Neural cell (in vitro differentiated cells): ENCODE data around the gene AKT1. TPM values are rescaled to one million over a fixed set of nuclear protein-coding genes. Genes with fewer than 3 reads are reported as not detected.

Experiments used
- H2AFZ ChIP-seq: fragments of 200-600, 300-800 bp; sonication (generic), shearing (Covaris generic); 2 replicates; pipeline ENCODE4 v1.6.0; 2014; ENCODE audit warnings: low read depth, mild to moderate bottlenecking, antibody characterized with exemption, low read length, moderate library complexity
- H3F3A ChIP-seq: fragments of 200-600 bp; shearing (Covaris generic); 2 replicates; pipeline ENCODE4 v1.6.1; 2016; ENCODE audit warnings: mild to moderate bottlenecking, moderate library complexity, mixed read lengths, antibody characterized with exemption, low read length; ENCODE audit not compliant: insufficient read depth, poor library complexity, severe bottlenecking
- H3K27ac ChIP-seq: fragments of 200-600, 300-800 bp; sonication (generic), shearing (Covaris generic); 2 replicates; pipeline ENCODE4 v1.5.1; 2014; ENCODE audit warnings: mild to moderate bottlenecking, low read length, moderate library complexity
- H3K27me3 ChIP-seq: fragments of 300-800, 200-600 bp; sonication (generic), shearing (Covaris generic); 2 replicates; pipeline ENCODE4 v1.6.0; 2014; ENCODE audit warnings: mild to moderate bottlenecking, low read depth, low read length, moderate library complexity; ENCODE audit not compliant: insufficient read depth
- H3K36me3 ChIP-seq: fragments of 300-800, 200-600 bp; sonication (generic), shearing (Covaris generic); 2 replicates; pipeline ENCODE4 v1.5.1; 2014; ENCODE audit warnings: mild to moderate bottlenecking, antibody characterized with exemption, low read length, moderate library complexity; ENCODE audit not compliant: insufficient read depth
- H3K4me2 ChIP-seq: fragments of 300-800, 200-600 bp; sonication (generic), shearing (Covaris generic); 2 replicates; pipeline ENCODE4 v1.6.0; 2014; ENCODE audit warnings: mild to moderate bottlenecking, low read length
- H3K4me3 ChIP-seq: fragments of 300-800, 200-600 bp; sonication (generic), shearing (Covaris generic); 2 replicates; pipeline ENCODE4 v1.5.1; 2014; ENCODE audit warnings: mild to moderate bottlenecking, low read length, moderate library complexity
- H3K79me2 ChIP-seq: fragments of 200-600 bp; shearing (Covaris generic); replicated peaks from 2 replicates; pipeline ENCODE4 v1.6.0; 2014; ENCODE audit warnings: mild to moderate bottlenecking, low read length, moderate library complexity; ENCODE audit not compliant: insufficient read depth
- H3K9ac ChIP-seq: fragments of 300-800, 200-600 bp; sonication (generic), shearing (Covaris generic); 2 replicates; pipeline ENCODE4 v1.6.1; 2016; ENCODE audit warnings: mild to moderate bottlenecking, low read length, mixed read lengths
- H3K9me2 ChIP-seq: fragments of 200-600 bp; shearing (Covaris generic); 2 replicates; pipeline ENCODE4 v1.6.1; 2016; ENCODE audit warnings: mild to moderate bottlenecking, low read length, mixed read lengths; ENCODE audit not compliant: insufficient read depth
- H3K9me3 ChIP-seq: fragments of 200-600, 300-800 bp; sonication (generic), shearing (Covaris generic); 2 replicates; pipeline ENCODE4 v1.6.1; 2016; ENCODE audit warnings: mild to moderate bottlenecking, mixed run types, low read length, moderate library complexity, mixed read lengths
- H4K20me1 ChIP-seq: fragments of 200-600 bp; shearing (Covaris generic); 2 replicates; pipeline ENCODE4 v1.6.1; 2016; ENCODE audit warnings: mild to moderate bottlenecking, mixed run types; ENCODE audit not compliant: insufficient read depth
- CTCF ChIP-seq: fragments of 450-650 bp; IDR thresholded peaks from 2 replicates; pipeline ENCODE4 v1.5.1; 2014; ENCODE audit warnings: antibody characterized with exemption, mild to moderate bottlenecking, moderate library complexity; ENCODE audit not compliant: poor library complexity, severe bottlenecking
- EP300 ChIP-seq: fragments of 450-650 bp; conservative IDR thresholded peaks from 2 replicates; pipeline ENCODE4 v1.6.1; 2014; ENCODE audit warnings: antibody characterized with exemption, mild to moderate bottlenecking, moderate library complexity; ENCODE audit not compliant: poor library complexity, severe bottlenecking
- EZH2 ChIP-seq: fragments of 200-600, 300-800 bp; shearing (Covaris generic), sonication (generic); IDR thresholded peaks from 2 replicates; pipeline ENCODE4 v1.6.1; 2014; ENCODE audit warnings: antibody characterized with exemption, low read length, borderline replicate concordance, mild to moderate bottlenecking; ENCODE audit not compliant: insufficient read depth, poor library complexity, severe bottlenecking
- MXI1 ChIP-seq: fragments of 450-650 bp; conservative IDR thresholded peaks from 2 replicates; pipeline ENCODE4 v1.6.1; 2014; ENCODE audit warnings: antibody characterized with exemption, mild to moderate bottlenecking; ENCODE audit not compliant: poor library complexity, severe bottlenecking
- POLR2AphosphoS5 ChIP-seq: IDR thresholded peaks from 2 replicates; pipeline ENCODE4 v1.6.1; 2012
- RAD21 ChIP-seq: fragments of 450-650 bp; conservative IDR thresholded peaks from 2 replicates; pipeline ENCODE4 v1.6.1; 2014; ENCODE audit warnings: antibody characterized with exemption, mild to moderate bottlenecking, moderate library complexity
- SMC3 ChIP-seq: fragments of 450-650 bp; conservative IDR thresholded peaks from 2 replicates; pipeline ENCODE4 v1.6.1; 2014; ENCODE audit warnings: antibody characterized with exemption, mild to moderate bottlenecking, moderate library complexity; ENCODE audit not compliant: poor library complexity
- TAF1 ChIP-seq: IDR thresholded peaks from 2 replicates; pipeline ENCODE4 v1.6.1; 2012; ENCODE audit warnings: low read depth
- polyA plus RNA-seq: library from polyadenylated mRNA; depleted of rRNA; stranded (reverse); fragments of >200 nt; gene quantifications from 2 replicates; pipeline ENCODE4 v1.2.3, GENCODE V29; 2014
- TF ChIP-seq, protein P1 (sequence below): IDR thresholded peaks from 2 replicates; pipeline ENCODE4 v1.6.1; 2012; ENCODE audit warnings: borderline replicate concordance

AKT1 gene
- polyA plus RNA-seq, 1 donor from 2014 or later, result 159 TPM

DNA sequence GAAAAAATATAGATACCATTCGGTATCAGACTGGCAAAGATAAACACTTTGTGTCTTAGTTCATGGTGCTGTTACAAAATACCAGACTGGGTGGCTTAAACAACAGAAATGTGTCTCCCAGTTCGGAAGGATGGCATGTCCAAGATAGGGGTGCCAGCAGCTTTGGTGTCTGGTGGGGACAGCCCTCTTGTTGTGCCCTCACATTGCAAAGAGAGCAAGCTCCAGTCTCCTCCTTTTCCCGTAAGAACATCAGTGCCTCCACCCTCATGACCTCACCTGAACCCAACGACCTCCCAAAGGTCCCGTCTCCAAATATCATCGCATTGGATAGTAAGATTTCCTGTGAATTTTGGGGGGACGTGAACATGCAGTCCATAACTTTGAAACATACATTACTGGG, 17.7 kb upstream of the AKT1 start:
- Histone ChIP-seq H4K20me1 (no peaks in the 10 kb centered on the region), H2AFZ (no peak overlapping the region), H3K9me2 (no peaks in the 10 kb centered on the region), H3K27me3 (no peaks in the 10 kb centered on the region), H3K9me3 (no peaks in the 10 kb centered on the region), H3K27ac (no peak overlapping the region), H3K9ac (no peak overlapping the region), H3K79me2 (no peaks in the 10 kb centered on the region), H3K36me3 (no peaks in the 10 kb centered on the region), H3K4me3 (no peak overlapping the region), H3K4me2 (no peak overlapping the region), H3F3A (no peaks in the 10 kb centered on the region)
- TF ChIP-seq EZH2, result no peak
- TF ChIP-seq SMC3, result no peak
- TF ChIP-seq EP300, result no peak
- no peak for TF ChIP-seq TAF1
- TF ChIP-seq RAD21, result no peak
- no peak for TF ChIP-seq POLR2AphosphoS5
- TF ChIP-seq, protein P1, sequence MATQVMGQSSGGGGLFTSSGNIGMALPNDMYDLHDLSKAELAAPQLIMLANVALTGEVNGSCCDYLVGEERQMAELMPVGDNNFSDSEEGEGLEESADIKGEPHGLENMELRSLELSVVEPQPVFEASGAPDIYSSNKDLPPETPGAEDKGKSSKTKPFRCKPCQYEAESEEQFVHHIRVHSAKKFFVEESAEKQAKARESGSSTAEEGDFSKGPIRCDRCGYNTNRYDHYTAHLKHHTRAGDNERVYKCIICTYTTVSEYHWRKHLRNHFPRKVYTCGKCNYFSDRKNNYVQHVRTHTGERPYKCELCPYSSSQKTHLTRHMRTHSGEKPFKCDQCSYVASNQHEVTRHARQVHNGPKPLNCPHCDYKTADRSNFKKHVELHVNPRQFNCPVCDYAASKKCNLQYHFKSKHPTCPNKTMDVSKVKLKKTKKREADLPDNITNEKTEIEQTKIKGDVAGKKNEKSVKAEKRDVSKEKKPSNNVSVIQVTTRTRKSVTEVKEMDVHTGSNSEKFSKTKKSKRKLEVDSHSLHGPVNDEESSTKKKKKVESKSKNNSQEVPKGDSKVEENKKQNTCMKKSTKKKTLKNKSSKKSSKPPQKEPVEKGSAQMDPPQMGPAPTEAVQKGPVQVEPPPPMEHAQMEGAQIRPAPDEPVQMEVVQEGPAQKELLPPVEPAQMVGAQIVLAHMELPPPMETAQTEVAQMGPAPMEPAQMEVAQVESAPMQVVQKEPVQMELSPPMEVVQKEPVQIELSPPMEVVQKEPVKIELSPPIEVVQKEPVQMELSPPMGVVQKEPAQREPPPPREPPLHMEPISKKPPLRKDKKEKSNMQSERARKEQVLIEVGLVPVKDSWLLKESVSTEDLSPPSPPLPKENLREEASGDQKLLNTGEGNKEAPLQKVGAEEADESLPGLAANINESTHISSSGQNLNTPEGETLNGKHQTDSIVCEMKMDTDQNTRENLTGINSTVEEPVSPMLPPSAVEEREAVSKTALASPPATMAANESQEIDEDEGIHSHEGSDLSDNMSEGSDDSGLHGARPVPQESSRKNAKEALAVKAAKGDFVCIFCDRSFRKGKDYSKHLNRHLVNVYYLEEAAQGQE, result no peak
- no peak for TF ChIP-seq CTCF
- TF ChIP-seq MXI1, result no peak

DNA sequence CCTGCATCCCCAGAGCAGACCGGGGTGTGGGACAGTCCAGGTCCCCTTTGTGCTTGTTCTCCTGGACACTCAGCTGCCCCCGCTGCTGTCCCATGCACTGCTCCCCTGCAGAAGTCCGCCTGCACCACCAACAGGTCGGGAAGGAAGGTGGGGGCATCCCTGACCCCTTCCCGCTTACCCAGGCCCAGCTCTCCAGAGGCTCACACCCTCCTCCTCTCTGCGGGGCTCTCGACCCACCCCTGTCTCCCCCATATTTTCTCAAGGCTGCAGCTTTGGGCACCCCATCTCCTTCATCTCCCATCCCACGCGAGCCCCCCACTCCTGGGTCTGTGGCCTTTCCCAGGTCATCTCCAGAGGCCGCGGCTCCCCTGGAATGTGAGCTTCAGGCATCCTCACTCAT, 14.8 kb upstream of the AKT1 start:
- Histone ChIP-seq H3K9me3 (no peaks in the 10 kb centered on the region), H3F3A (no peaks in the 10 kb centered on the region), H3K4me3 (no peak overlapping the region)

More for the DNA sequence above, 14.8 kb upstream of the AKT1 start:
- Histone ChIP-seq H3K36me3 (no peaks in the 10 kb centered on the region), H3K79me2 (no peaks in the 10 kb centered on the region), H2AFZ (no peak overlapping the region), H3K4me2 (no peak overlapping the region), H4K20me1 (no peaks in the 10 kb centered on the region), H3K27ac (no peak overlapping the region), H3K9ac (no peak overlapping the region), H3K9me2 (no peaks in the 10 kb centered on the region), H3K27me3 (no peaks in the 10 kb centered on the region)
- TF ChIP-seq, protein P1, result no peak
- TF ChIP-seq CTCF (no peak), EP300 (no peak), TAF1 (no peak), POLR2AphosphoS5 (no peak), MXI1 (no peak), EZH2 (no peak), RAD21 (no peak), SMC3 (no peak)
